Fibroblast of mammary gland (primary cell): ENCODE results near the gene COL28A1.

Experiments
- DNase-seq: peaks from one replicate; pipeline ENCODE4 v3.0.0-alpha.2; 2010; ENCODE audit warnings: low read depth
- H3K4me3 ChIP-seq: 2 replicates; pipeline ENCODE4 v1.5.1; 2011; ENCODE audit warnings: low read depth, mild to moderate bottlenecking, low read length, moderate library complexity; ENCODE audit not compliant: control insufficient read depth
- TF ChIP-seq, protein P1 (sequence below): conservative IDR thresholded peaks from 2 replicates; pipeline ENCODE4 v1.5.1; 2011; ENCODE audit warnings: low read depth, low read length, inconsistent platforms; ENCODE audit not compliant: control insufficient read depth, insufficient read depth

The COL28A1 gene

DNA sequence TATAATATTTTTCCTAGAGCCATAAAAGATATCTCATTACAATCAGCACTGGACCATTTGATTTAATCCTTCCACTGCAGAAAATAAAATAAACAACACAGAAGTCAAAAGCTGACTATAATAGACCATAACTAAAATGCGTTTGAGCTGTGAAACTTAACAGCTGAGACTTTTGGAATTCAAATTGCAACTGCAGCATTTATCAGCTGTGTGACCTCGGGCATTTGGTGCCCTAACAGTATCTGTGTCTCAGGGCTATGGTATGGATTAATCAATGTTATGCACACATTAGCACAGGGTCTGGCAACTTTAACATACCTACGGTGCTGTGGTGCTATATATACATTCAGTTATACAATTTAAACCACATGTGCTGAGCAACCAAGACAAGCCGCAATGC, 160.1 kb downstream of the COL28A1 start:
- TF ChIP-seq, protein P1, sequence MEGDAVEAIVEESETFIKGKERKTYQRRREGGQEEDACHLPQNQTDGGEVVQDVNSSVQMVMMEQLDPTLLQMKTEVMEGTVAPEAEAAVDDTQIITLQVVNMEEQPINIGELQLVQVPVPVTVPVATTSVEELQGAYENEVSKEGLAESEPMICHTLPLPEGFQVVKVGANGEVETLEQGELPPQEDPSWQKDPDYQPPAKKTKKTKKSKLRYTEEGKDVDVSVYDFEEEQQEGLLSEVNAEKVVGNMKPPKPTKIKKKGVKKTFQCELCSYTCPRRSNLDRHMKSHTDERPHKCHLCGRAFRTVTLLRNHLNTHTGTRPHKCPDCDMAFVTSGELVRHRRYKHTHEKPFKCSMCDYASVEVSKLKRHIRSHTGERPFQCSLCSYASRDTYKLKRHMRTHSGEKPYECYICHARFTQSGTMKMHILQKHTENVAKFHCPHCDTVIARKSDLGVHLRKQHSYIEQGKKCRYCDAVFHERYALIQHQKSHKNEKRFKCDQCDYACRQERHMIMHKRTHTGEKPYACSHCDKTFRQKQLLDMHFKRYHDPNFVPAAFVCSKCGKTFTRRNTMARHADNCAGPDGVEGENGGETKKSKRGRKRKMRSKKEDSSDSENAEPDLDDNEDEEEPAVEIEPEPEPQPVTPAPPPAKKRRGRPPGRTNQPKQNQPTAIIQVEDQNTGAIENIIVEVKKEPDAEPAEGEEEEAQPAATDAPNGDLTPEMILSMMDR = no peak
- no peak for DNase-seq
- H3K4me3 ChIP-seq = no peak overlapping the region

DNA sequence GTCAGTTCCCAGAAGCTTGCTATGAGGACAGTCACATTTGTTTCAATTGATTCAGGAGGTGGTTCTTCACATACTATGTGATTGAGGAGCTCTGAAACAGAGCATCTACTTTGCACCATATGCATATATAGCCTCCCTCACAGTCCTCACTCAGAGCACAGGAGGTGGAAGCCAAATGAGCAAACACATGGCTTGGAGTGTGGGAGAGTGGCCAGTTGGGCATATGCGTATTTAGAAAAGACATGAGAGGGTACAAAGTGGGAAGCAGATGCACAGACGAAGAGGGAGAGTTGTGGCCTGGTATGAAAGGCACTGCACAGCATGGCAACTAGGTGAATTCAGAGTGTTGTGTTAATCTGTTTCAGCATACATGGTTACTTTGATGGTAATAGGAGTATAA, 165.6 kb downstream of the COL28A1 start:
- DNase-seq = no peak
- no peak overlapping the region for H3K4me3 ChIP-seq
- TF ChIP-seq, protein P1 = no peak

DNA sequence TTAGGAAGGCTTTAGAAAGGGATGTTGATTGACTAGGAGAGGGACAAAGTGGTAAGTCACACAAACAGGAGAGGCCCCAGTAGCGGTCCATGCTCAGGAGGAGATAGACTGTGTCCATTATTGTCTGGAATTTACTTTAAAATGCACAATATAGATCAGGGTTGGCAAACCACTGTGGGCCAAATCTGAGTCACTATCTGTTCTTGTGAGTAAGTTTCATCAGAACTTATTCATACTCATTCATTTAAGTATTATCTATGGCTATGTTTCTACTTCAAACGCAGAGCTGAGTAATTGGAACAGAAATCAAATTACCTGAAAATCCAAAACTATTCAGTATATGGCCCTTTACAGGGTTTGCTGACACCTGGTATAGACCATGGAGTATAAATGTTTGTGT, 166.5 kb downstream of the COL28A1 start:
- H3K4me3 ChIP-seq = no peak overlapping the region
- TF ChIP-seq, protein P1 = no peak
- DNase-seq = peak; percentile 13

DNA sequence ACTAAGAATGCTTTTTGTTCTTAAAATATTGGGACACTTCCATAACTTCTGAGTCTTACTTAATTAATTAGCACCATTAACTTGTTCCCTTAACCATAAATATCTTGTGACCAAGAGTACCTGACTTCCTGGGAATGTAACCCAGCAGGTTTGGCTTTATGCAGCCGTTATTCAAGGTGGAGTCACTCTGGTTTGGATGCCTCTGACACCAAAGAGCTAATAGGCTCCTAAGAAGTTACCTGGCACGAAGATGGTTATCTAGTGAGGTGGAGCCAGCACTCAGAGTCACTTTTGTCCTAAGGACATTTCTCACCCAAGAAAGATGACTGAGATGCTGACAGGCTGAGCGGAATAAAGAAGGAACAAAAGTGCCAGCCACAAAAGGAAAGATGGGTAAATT, 181.0 kb downstream of the COL28A1 start:
- H3K4me3 ChIP-seq = no peak overlapping the region
- no peak for DNase-seq
- TF ChIP-seq, protein P1 = no peak

DNA sequence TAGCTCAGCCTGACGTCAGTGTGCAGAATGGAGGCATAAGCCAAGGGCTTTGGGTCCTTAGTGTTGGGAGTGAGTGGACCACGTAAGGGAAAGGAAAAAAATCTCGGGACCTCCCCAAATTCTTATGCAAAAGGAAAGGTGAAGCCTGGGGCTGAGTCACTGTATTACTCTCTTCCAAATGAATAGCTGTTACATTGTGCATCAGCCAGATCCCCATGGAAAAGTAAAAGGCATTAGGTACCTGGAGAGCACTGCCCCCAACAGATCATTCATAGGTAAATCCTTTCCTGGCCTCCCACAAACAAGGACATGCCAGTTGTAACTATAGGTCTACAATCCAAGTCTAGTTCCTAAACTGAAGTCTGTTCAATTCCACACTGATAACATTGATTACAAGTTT, 182.8 kb downstream of the COL28A1 start:
- DNase-seq = no peak

DNA sequence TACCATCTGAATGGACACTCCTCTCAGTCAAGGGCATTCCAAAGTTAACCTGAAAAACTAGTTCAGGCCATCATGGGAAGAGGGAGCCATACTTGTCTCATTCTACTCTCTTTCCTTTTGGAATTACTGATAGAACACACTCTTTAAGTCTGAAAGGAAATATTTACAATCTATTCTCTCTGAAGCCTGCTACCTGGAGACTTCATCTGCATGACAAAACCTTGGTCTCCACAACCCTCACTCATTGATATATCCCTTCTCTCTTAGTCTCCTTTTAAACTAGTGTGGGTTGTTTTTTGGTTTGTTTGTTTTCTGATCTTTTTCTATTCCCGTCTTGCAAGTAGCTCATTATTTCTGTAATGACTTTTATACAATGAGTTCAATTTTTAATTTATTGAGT, 183.8 kb downstream of the COL28A1 start:
- no peak overlapping the region for H3K4me3 ChIP-seq
- no peak for DNase-seq
- TF ChIP-seq, protein P1 = no peak

More for the DNA sequence above, 182.8 kb downstream of the COL28A1 start:
- TF ChIP-seq, protein P1 = no peak
- no peak overlapping the region for H3K4me3 ChIP-seq

DNA sequence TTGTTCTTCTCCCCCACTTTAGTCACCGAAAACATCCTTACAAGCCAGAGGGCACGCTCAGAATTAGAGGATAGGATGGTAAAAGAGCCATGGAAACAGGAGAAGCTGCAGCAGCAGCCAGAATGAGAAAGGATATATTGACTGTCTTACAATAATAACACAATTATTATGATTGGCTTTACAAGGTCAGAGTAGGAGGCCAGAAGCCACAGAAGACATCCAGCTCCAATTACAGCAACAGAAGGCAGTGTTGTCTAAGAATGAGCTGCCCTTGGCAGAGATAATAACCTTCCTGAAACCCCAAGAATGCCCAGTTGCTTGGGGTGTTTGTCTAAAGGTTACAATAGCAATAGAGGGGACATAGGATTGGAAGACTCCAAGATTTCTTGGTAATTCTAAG, 184.5 kb downstream of the COL28A1 start:
- TF ChIP-seq, protein P1 = no peak
- no peak for DNase-seq
- no peak overlapping the region for H3K4me3 ChIP-seq
